T-helper 2 cell treated with Interferon-gamma antibody and Interleukin-4, amounts not matched to agents 100 ng/mL and 5 ng/mL, for 36 hours (primary cell): Measurements from ENCODE around the gene FAAP24. TPM values are rescaled to one million over a fixed set of nuclear protein-coding genes. Genes with fewer than 3 reads are reported as not detected.
"Not testable (repeated sequence)": the region's sequence is repeated elsewhere in the genome, so short reads cannot be mapped to it uniquely, and the experiment has no call there.

Experiments used
- intact Hi-C: fragments of 100-400 bp; cut with micrococcal nuclease; formaldehyde crosslinking; loops from one replicate; pipeline ENCODE4 v1.15.1; 2023
- total RNA-seq: library from RNA; stranded (reverse); gene quantifications from 2 replicates; pipeline ENCODE4 v1.2.3, GENCODE V29; 2022

FAAP24 gene
- total RNA-seq, 1 donor from 2014 or later, result 9.0 TPM

- intact Hi-C loops, result no loop called here
Observed at GRCh38 chr19:32997716-32998355, 25.8 kb downstream of the FAAP24 start.

DNA sequence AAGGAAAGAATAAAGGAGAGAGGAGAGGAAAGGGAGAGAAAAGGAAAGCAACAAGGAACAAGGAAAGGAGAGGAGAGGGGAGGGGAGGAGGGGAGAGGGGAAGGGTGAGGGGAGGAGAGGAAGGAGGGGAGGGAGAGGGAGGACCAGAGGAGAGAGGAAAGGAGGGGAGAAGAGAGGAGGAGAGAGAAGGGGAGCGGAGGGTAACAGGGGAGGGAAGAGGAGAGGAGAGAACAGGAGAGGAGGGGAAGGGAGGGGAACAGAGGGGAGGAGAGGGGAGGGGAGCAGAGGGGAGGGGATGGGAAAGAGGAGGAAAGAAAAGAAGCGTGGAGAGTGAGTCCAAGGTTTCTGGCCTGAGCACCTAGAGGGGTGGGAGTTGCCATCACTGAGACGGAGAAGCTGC, 26.7 kb downstream of the FAAP24 start:
- intact Hi-C loops, result no loop called here

GRCh38 chr19:33000510-33000909, 28.5 kb downstream of the FAAP24 start:
- intact Hi-C loops, result no loop called here

- intact Hi-C loops, result no loop called here
Observed at GRCh38 chr19:33000910-33001309, 28.9 kb downstream of the FAAP24 start.

DNA sequence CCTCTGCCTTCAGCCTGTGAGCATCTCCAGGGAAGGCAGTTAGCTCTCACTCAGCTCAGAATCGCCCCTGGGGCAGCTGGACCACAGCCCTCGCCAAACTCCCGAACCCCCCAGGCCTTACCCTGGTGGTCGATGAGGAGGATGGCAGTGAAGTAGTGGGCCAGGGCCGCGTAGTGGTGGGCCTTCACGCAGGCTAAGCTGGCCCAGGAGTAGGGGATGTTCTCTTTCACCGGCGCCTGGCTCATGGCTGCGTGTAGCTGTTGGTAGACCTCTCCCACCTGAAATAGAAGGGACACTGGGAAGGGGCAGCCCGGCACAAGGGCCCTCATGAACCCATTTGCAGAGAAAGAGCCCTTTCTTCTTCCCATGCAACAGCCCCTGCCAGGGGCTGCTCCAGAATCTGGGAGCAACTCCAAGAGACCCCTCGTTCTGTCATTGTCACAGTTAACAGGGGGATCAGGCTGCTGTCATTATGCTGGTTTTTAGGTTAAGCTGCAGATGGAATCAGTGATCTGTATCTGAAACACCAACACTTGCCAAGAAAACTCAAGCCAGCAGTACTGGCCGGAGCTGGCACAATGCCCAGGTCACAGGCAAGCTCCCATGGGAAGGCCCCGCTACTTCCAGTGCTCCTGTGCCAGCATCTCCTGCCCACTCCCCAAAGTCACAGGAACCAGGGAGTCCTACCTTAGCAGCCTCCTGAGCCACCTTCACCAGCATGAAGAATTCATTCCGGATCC, 30.3 kb downstream of the FAAP24 start:
- intact Hi-C loops, result not testable (repeated sequence)

DNA sequence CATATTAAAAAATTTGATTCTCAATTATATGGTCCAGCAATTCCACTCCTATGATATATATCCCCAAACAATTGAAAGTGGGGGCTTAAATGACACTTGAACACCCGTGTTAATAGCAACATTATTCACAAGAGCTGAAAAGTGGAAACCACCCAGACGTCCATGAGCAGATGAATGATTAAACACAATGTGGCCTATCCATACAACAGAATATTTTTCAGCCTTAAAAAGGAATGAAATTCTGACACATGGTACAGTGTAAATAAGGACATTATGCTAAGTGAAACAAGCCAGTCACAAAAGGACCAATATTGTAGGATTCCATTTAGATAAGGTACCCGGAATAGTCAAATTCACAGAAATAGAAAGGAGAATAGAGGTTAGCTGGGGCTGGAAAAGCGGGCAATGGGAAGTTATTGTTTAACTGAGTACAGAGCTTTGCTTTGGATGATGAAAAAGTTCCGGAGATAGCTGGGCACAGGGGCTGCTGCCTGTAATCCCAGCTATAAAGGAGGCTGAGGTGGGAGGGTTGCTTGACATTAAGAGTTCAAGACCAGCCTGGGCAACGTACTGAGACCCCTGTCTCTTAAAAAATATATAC, 31.5 kb downstream of the FAAP24 start:
- intact Hi-C loops, result not testable (repeated sequence)

DNA sequence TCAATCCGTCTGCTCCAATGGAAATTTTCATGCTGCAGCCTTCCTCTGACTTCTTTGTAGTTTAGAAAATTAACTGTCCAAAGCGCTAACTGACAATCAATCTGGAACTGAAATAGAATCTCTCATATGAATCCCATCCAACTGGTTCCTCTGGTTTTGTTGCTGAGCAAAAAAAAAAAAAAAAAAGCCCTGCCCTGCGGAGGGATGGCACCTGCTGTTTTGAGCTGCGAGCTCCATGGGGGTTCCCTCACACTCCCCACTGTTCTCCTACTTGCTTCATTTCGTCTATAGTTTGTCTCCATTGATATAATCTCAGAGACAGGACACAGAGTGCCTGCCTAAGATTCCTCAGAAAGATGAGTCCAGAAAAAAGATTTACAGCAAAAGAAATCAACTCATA, 33.4 kb downstream of the FAAP24 start:
- intact Hi-C loops, result no loop called here

DNA sequence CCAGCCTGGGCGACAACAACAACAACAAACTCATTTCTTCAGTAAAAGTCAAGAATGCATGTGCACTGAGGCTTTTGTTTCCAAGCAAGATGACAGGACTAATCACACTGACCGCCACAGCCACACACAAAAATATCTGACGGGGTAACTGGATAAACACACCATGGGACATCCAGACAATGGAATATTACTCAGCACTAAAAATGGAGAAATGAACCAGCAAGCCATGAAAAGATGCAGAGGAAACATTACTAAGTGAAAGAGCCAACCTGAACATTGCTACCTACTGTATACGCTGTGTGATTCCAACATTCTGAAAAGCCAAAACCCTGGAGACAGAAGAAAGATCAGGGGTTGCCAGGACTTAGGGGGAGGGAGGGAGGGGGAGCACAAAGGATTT, 36.7 kb downstream of the FAAP24 start:
- intact Hi-C loops, result no loop called here

DNA sequence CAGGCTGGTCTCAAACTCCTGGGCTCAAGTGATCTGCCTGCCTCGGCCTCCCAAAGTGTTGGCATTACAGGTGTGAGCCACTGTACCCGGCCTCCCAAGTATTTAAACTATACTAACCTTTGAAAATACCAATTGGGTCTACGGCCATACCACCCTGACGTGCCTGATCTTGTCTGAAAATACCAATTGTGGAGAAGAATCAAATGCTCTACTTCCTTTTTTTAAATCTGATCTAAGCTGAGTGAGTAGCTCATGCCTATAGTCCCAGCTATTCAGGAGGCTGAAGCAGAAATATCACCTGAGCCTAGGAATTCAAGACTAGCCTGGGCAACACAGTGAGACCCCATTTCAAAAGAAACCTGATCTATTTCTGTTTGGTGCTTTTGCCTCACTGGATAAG, 38.8 kb downstream of the FAAP24 start:
- intact Hi-C loops, result not testable (repeated sequence)

GRCh38 chr19:33022472-33023116, 50.6 kb downstream of the FAAP24 start:
- intact Hi-C loops, result no loop called here

DNA sequence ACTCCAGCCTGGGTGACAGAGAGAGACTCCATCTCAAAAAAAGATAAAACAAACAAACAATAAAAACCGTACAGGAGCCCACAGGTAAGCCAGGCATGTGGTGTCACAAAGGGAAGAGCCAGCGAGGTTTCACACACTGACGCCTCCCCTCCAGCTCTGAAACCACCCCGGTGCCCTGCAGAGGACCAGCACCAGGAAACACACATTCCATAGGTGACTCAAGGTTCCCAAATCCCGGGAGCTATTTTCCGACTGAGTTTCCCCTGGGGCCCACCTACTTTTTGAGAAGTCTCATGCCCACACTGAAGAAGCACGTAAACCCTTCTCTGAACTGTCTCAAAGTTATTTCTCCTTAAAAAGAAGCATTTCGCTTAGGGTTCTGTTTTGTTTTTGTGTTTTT, 52.4 kb downstream of the FAAP24 start:
- intact Hi-C loops, result no loop called here

GRCh38 chr19:33025468-33026238, 53.6 kb downstream of the FAAP24 start:
- intact Hi-C loops, result not testable (repeated sequence)

- intact Hi-C loops, result not testable (repeated sequence)
Observed at GRCh38 chr19:33026602-33027001, 54.6 kb downstream of the FAAP24 start.

Other genes with a start within 250 kb of the FAAP24 start
- gene SLC7A9, start 102.5 kb upstream of the FAAP24 start, total RNA-seq, result 0.20 and 0.55 TPM in 2 replicates
- 17.7 and 18.9 TPM in 2 replicates for gene CEP89, start 284 bp upstream of the FAAP24 start, total RNA-seq
- gene RHPN2, start 92.6 kb downstream of the FAAP24 start, total RNA-seq, result 0.48 and 0.66 TPM in 2 replicates
- 12.3 and 14.1 TPM in 2 replicates for gene GPATCH1, start 108.9 kb downstream of the FAAP24 start, total RNA-seq
- not detected in 2 replicates for gene WDR88, start 159.9 kb downstream of the FAAP24 start, total RNA-seq
- 0.25 and 0.84 TPM in 2 replicates for gene LRP3, start 222.1 kb downstream of the FAAP24 start, total RNA-seq